ENCODE results near the gene ANKIB1.

DNA sequence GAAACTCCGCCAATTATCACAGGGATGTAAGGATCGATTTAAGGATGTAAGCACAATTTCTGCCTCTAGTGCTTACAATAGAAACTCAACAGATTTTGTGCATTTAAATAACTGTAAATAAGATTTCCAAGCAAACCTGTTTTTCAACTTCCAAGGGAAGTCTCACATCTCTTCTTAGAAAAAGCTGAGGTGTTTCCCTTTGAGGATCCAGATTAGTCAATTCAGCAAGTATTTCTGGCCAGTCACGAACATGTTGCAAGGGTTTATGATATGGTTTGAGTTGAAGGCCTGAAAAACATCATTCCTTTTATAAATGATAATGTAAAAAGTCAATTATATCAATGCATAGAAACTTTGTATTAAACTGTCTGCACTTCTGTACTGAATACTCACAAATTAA, 24.0 kb upstream of the ANKIB1 start:
- TF ChIP-seq, protein P1, sequence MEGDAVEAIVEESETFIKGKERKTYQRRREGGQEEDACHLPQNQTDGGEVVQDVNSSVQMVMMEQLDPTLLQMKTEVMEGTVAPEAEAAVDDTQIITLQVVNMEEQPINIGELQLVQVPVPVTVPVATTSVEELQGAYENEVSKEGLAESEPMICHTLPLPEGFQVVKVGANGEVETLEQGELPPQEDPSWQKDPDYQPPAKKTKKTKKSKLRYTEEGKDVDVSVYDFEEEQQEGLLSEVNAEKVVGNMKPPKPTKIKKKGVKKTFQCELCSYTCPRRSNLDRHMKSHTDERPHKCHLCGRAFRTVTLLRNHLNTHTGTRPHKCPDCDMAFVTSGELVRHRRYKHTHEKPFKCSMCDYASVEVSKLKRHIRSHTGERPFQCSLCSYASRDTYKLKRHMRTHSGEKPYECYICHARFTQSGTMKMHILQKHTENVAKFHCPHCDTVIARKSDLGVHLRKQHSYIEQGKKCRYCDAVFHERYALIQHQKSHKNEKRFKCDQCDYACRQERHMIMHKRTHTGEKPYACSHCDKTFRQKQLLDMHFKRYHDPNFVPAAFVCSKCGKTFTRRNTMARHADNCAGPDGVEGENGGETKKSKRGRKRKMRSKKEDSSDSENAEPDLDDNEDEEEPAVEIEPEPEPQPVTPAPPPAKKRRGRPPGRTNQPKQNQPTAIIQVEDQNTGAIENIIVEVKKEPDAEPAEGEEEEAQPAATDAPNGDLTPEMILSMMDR (conservative IDR thresholded peaks at IDR 0.05; ENCODE audit: low read length) = no peak
- TF ChIP-seq EZH2phosphoT487 (IDR thresholded peaks at IDR 0.05; ENCODE audit: borderline replicate concordance, low read depth, low read length) = no peak

Measured in OCI-LY7 (cell line).